DOHH2 (cell line): ENCODE results near the gene YLPM1.

ENCODE experiments used
- CTCF ChIP-seq: fragments of 200-600 bp; sonication (generic); IDR thresholded peaks from one replicate; pipeline ENCODE4 v1.5.1; 2014; ENCODE audit warnings: antibody characterized with exemption, mild to moderate bottlenecking, low read depth, low read length; ENCODE audit not compliant: poor library complexity, severe bottlenecking
- EZH2phosphoT487 ChIP-seq: fragments of 200-600 bp; sonication (generic); IDR thresholded peaks from 2 replicates; pipeline ENCODE4 v1.6.1; 2017; ENCODE audit warnings: borderline replicate concordance, mild to moderate bottlenecking, antibody characterized with exemption, low read length, moderate library complexity, mixed read lengths

- TF ChIP-seq CTCF (no peak), EZH2phosphoT487 (no peak)
Observed at GRCh38 chr14:74841230-74842207, 78.4 kb downstream of the YLPM1 start.
